ENCODE results near the gene SPPL3.

DNA sequence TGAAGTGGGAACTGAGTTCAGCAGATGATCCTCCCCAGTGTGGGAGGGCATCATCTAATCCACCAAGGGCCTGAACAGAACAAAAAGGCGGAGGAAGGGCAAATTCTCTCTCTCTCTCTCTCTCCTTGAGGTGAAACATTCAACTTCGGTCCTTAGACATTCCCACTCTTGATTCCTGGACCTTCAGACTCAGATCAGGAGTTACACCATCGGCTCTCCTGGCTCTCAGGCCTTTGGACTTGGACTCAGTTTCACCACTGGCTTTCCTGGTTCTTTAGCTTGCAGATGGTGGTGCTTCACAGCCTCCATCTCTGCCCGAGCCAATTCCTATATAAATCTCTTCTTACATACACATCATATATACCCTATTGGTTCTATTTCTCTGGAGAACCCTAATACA is 73.2 kb downstream of the SPPL3 start:
- TF ChIP-seq TCF12 (IDR thresholded peaks at IDR 0.05) (no peak), RFX5 (IDR thresholded peaks at IDR 0.05; ENCODE audit: low read length) (no peak), EZH2phosphoT487 (IDR thresholded peaks at IDR 0.05; ENCODE audit: borderline replicate concordance, low read depth) (no peak), POLR2AphosphoS5 (IDR thresholded peaks at IDR 0.05; ENCODE audit: low read depth, low read length) (no peak)
- TF ChIP-seq, protein P1, sequence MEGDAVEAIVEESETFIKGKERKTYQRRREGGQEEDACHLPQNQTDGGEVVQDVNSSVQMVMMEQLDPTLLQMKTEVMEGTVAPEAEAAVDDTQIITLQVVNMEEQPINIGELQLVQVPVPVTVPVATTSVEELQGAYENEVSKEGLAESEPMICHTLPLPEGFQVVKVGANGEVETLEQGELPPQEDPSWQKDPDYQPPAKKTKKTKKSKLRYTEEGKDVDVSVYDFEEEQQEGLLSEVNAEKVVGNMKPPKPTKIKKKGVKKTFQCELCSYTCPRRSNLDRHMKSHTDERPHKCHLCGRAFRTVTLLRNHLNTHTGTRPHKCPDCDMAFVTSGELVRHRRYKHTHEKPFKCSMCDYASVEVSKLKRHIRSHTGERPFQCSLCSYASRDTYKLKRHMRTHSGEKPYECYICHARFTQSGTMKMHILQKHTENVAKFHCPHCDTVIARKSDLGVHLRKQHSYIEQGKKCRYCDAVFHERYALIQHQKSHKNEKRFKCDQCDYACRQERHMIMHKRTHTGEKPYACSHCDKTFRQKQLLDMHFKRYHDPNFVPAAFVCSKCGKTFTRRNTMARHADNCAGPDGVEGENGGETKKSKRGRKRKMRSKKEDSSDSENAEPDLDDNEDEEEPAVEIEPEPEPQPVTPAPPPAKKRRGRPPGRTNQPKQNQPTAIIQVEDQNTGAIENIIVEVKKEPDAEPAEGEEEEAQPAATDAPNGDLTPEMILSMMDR (IDR thresholded peaks at IDR 0.05), result no peak
- TF ChIP-seq, protein P2, sequence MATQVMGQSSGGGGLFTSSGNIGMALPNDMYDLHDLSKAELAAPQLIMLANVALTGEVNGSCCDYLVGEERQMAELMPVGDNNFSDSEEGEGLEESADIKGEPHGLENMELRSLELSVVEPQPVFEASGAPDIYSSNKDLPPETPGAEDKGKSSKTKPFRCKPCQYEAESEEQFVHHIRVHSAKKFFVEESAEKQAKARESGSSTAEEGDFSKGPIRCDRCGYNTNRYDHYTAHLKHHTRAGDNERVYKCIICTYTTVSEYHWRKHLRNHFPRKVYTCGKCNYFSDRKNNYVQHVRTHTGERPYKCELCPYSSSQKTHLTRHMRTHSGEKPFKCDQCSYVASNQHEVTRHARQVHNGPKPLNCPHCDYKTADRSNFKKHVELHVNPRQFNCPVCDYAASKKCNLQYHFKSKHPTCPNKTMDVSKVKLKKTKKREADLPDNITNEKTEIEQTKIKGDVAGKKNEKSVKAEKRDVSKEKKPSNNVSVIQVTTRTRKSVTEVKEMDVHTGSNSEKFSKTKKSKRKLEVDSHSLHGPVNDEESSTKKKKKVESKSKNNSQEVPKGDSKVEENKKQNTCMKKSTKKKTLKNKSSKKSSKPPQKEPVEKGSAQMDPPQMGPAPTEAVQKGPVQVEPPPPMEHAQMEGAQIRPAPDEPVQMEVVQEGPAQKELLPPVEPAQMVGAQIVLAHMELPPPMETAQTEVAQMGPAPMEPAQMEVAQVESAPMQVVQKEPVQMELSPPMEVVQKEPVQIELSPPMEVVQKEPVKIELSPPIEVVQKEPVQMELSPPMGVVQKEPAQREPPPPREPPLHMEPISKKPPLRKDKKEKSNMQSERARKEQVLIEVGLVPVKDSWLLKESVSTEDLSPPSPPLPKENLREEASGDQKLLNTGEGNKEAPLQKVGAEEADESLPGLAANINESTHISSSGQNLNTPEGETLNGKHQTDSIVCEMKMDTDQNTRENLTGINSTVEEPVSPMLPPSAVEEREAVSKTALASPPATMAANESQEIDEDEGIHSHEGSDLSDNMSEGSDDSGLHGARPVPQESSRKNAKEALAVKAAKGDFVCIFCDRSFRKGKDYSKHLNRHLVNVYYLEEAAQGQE (IDR thresholded peaks at IDR 0.05; ENCODE audit: low read depth, low read length), result no peak
